GM12874 (cell line): Measurements from ENCODE around the gene SAYSD1.

Experiments
- CTCF ChIP-seq: IDR thresholded peaks from 2 replicates; pipeline ENCODE4 v1.5.1; 2011; ENCODE audit warnings: low read depth, mild to moderate bottlenecking, control low read depth, low read length, moderate library complexity; ENCODE audit not compliant: insufficient read depth

The SAYSD1 gene

GRCh38 chr6:39092124-39092523, 22.9 kb downstream of the SAYSD1 start:
- no peak for TF ChIP-seq CTCF

GRCh38 chr6:39091220-39091619, 23.8 kb downstream of the SAYSD1 start:
- TF ChIP-seq CTCF: no peak

GRCh38 chr6:39090036-39090435, 24.9 kb downstream of the SAYSD1 start:
- no peak for TF ChIP-seq CTCF

GRCh38 chr6:39088331-39088730, 26.7 kb downstream of the SAYSD1 start:
- no peak; the same call in 1 of the 2 replicates for TF ChIP-seq CTCF

GRCh38 chr6:39087197-39087596, 27.8 kb downstream of the SAYSD1 start:
- no peak for TF ChIP-seq CTCF

- no peak for TF ChIP-seq CTCF
Observed at GRCh38 chr6:39086711-39087110, 28.3 kb downstream of the SAYSD1 start.

GRCh38 chr6:39086294-39086693, 28.7 kb downstream of the SAYSD1 start:
- no peak for TF ChIP-seq CTCF
